Superior temporal gyrus (tissue), 1 donor: ENCODE measurements around the gene NMD3.
"Not testable (repeated sequence)": the region's sequence is repeated elsewhere in the genome, so short reads cannot be mapped to it uniquely, and the experiment has no call there.

Experiments used
- DNase-seq: peaks from one replicate; pipeline ENCODE4 v3.0.0-alpha.2; 2016; ENCODE audit errors: extremely low spot score

NMD3 gene

GRCh38 chr3:161220850-161221753 lies at the start of gene NMD3:
NMD3 (plus strand) TSS chr3:161221311; CDS start chr3:161222014, 703 bp downstream.
- peak; percentile 92 for DNase-seq

GRCh38 chr3:161171639-161172552 lies 49.2 kb upstream of the NMD3 start:
- no peak for DNase-seq

- no peak for DNase-seq
Measured at GRCh38 chr3:161175506-161175905, 45.6 kb upstream of the NMD3 start.

GRCh38 chr3:161177991-161178390 lies 43.1 kb upstream of the NMD3 start:
- no peak for DNase-seq

GRCh38 chr3:161181371-161181770 lies 39.7 kb upstream of the NMD3 start:
- DNase-seq, result not testable (repeated sequence)

GRCh38 chr3:161187046-161187445 lies 34.1 kb upstream of the NMD3 start:
- DNase-seq, result no peak

- no peak for DNase-seq
Measured at GRCh38 chr3:161197855-161198850, 23.0 kb upstream of the NMD3 start.

GRCh38 chr3:161199926-161200325 lies 21.2 kb upstream of the NMD3 start:
- no peak for DNase-seq

- no peak for DNase-seq
Measured at GRCh38 chr3:161203485-161204098, 17.5 kb upstream of the NMD3 start.

GRCh38 chr3:161208931-161209330 lies 12.2 kb upstream of the NMD3 start:
- no peak for DNase-seq

GRCh38 chr3:161212171-161212771 lies 8.8 kb upstream of the NMD3 start:
- no peak for DNase-seq

GRCh38 chr3:161212906-161213305 lies 8.2 kb upstream of the NMD3 start:
- DNase-seq, result no peak

GRCh38 chr3:161213644-161214043 lies 7.5 kb upstream of the NMD3 start:
- no peak for DNase-seq

- DNase-seq, result no peak
Measured at GRCh38 chr3:161215185-161215584, 5.9 kb upstream of the NMD3 start.

- DNase-seq, result no peak
Measured at GRCh38 chr3:161217496-161217895, 3.6 kb upstream of the NMD3 start.

GRCh38 chr3:161219495-161219894 lies 1.6 kb upstream of the NMD3 start:
- no peak for DNase-seq

GRCh38 chr3:161221806-161222600 lies 892 bp downstream of the NMD3 start:
- peak; percentile 45 for DNase-seq

- DNase-seq, result peak; percentile 35
Measured at GRCh38 chr3:161222662-161223061, 1.6 kb downstream of the NMD3 start.

- DNase-seq, result no peak
Measured at GRCh38 chr3:161224786-161225185, 3.7 kb downstream of the NMD3 start.
